ENCODE data around the gene PECR.

PECR gene

GRCh38 chr2:216049452-216049851 lies 32.2 kb downstream of the PECR start:
- TF ChIP-seq, protein P1, sequence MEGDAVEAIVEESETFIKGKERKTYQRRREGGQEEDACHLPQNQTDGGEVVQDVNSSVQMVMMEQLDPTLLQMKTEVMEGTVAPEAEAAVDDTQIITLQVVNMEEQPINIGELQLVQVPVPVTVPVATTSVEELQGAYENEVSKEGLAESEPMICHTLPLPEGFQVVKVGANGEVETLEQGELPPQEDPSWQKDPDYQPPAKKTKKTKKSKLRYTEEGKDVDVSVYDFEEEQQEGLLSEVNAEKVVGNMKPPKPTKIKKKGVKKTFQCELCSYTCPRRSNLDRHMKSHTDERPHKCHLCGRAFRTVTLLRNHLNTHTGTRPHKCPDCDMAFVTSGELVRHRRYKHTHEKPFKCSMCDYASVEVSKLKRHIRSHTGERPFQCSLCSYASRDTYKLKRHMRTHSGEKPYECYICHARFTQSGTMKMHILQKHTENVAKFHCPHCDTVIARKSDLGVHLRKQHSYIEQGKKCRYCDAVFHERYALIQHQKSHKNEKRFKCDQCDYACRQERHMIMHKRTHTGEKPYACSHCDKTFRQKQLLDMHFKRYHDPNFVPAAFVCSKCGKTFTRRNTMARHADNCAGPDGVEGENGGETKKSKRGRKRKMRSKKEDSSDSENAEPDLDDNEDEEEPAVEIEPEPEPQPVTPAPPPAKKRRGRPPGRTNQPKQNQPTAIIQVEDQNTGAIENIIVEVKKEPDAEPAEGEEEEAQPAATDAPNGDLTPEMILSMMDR (IDR thresholded peaks at IDR 0.05; ENCODE audit: insufficient read depth, low read depth, low read length, missing control alignments): no peak
- no peak overlapping the region for H3K4me3 ChIP-seq (ENCODE audit: low read length)
- DNase-seq (ENCODE audit: low read depth): no peak

- DNase-seq (ENCODE audit: low read depth): no peak
- no peak overlapping the region for H3K4me3 ChIP-seq (ENCODE audit: low read length)
- TF ChIP-seq, protein P1 (IDR thresholded peaks at IDR 0.05; ENCODE audit: insufficient read depth, low read depth, low read length, missing control alignments): no peak
These were observed 34.2 kb downstream of the PECR start for GRCh38 chr2:216047397-216047796.

DNA sequence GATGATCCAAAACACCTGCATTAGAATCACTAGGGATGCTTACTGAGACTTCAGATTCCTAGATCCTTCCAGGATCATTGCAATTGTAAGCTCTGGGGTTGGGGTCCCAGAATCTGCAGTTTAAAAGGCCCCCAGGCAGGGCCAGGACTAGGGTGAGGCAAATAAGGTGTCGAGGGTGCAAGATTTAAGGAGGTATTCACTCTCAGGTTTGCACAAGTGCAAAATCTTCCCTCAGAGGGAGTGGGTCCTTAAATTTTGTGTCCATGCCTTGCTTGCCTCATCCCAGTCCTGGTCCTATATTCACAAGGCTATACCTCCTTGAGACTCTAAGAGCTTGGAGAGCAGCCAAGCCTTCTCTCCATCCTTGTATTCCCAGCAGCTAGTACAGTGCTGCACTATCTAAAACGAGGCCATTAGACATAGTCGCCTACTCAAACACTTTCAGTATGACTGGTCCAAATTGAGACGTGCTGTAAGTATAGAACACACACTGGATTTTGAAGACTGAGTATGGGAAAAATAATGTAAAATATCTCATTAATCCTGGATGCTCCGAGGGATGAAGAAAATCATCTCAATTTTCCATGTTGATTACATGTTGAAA lies 36.6 kb downstream of the PECR start:
- no peak for DNase-seq (ENCODE audit: low read depth)
- H3K4me3 ChIP-seq (ENCODE audit: low read length): no peak overlapping the region
- TF ChIP-seq, protein P1 (IDR thresholded peaks at IDR 0.05; ENCODE audit: insufficient read depth, low read depth, low read length, missing control alignments): no peak

GRCh38 chr2:216043949-216044348 lies 37.7 kb downstream of the PECR start:
- DNase-seq (ENCODE audit: low read depth): no peak
- TF ChIP-seq, protein P1 (IDR thresholded peaks at IDR 0.05; ENCODE audit: insufficient read depth, low read depth, low read length, missing control alignments): no peak

DNA sequence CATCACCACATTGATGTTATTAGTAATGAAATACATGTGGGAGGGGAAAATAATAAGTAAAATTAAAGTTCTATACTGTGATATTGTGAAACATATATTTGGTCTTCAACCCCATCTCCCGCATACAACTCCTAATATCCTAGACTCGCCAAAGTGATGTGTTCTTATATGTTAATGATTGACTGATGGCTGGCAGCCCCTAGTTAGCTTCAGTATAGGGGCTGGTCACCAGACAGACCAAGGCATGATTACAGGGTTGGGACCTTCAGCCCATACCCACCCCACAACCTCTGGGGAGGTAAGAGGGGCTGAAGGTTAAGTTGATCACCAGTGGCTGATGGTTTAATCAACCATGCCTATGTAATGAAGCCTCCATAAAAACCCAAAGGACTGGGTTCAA lies 40.2 kb downstream of the PECR start:
- TF ChIP-seq, protein P1 (IDR thresholded peaks at IDR 0.05; ENCODE audit: insufficient read depth, low read depth, low read length, missing control alignments): no peak
- no peak overlapping the region for H3K4me3 ChIP-seq (ENCODE audit: low read length)
- no peak for DNase-seq (ENCODE audit: low read depth)

More at GRCh38 chr2:216043949-216044348, 37.7 kb downstream of the PECR start:
- no peak overlapping the region for H3K4me3 ChIP-seq (ENCODE audit: low read length)

DNA sequence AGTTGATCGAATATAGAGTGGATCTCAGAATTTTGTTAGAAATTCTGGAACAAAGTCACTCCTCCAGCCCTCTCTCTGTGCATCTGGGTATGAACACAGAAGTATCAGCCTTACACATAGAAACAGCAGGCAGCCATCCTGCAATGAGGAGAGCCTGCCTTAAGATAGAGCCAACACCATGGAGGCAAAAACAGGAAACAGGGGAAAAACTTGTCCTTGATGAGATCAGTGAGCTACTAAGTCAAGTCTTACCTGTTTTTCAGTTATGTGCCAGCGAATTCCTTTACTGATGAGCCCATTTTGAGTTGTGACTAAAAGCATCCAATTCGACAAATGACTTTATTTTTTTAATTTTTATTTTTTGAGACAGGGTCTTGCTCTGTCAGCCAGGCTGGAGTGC lies 41.7 kb downstream of the PECR start:
- TF ChIP-seq, protein P1 (IDR thresholded peaks at IDR 0.05; ENCODE audit: insufficient read depth, low read depth, low read length, missing control alignments): no peak
- no peak overlapping the region for H3K4me3 ChIP-seq (ENCODE audit: low read length)
- DNase-seq (ENCODE audit: low read depth): peak; percentile 38

DNA sequence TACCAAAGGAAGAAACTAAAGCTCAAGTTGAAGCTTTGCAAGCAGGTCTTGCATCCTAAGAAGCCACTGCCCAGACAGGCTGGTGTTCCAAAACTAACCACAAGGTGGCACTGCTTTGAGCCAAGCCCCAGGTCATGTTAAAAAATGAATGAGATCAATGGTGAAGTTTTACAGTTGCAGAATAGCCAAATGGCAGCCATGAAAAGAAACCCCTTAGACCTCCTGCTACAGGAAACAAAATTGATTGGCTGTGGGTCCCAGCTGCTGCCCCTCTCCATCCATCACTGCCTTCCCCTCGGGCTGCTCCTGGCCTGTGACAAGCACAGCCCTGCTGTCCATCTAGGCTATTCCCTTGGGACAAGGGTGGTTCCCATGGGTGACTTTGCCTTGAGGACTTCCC lies 47.5 kb downstream of the PECR start:
- TF ChIP-seq, protein P1 (IDR thresholded peaks at IDR 0.05; ENCODE audit: insufficient read depth, low read depth, low read length, missing control alignments): peak; percentile 98
- DNase-seq (ENCODE audit: low read depth): peak; percentile 84
- H3K4me3 ChIP-seq (ENCODE audit: low read length): no peak overlapping the region

All from epithelial cell of esophagus (primary cell).